Left ventricle myocardium superior (tissue), 1 donor: ENCODE data around the gene FTCD. TPM values are rescaled to one million over a fixed set of nuclear protein-coding genes. Genes with fewer than 3 reads are reported as not detected.

ENCODE experiments used
- ATAC-seq: fragments of 200-7000 bp; cut with Tn5 transposase; one replicate; pipeline ENCODE4 v1.9.1; 2020; ENCODE audit warnings: mild to moderate bottlenecking, moderate library complexity
- DNase-seq: peaks from one replicate; pipeline ENCODE4 v3.0.0-alpha.2; 2020
- intact Hi-C: fragments of 100-400 bp; cut with micrococcal nuclease; formaldehyde crosslinking; loops from one replicate; pipeline ENCODE4 v1.11.0; 2022
- total RNA-seq: library from RNA; stranded (reverse); fragmentation: NEBNext Ultra II Directional; extraction: Animal tissue kit (Norgen Biotek cat#: 25700); gene quantifications from one replicate; pipeline ENCODE4 v1.2.1, GENCODE V29; 2021
- donor health status: DM: no; HTN: yes; CAD: no; lungs with severe emphysema.

Gene FTCD
- total RNA-seq, 1 donor from 2014 or later = 1.5 TPM

DNA sequence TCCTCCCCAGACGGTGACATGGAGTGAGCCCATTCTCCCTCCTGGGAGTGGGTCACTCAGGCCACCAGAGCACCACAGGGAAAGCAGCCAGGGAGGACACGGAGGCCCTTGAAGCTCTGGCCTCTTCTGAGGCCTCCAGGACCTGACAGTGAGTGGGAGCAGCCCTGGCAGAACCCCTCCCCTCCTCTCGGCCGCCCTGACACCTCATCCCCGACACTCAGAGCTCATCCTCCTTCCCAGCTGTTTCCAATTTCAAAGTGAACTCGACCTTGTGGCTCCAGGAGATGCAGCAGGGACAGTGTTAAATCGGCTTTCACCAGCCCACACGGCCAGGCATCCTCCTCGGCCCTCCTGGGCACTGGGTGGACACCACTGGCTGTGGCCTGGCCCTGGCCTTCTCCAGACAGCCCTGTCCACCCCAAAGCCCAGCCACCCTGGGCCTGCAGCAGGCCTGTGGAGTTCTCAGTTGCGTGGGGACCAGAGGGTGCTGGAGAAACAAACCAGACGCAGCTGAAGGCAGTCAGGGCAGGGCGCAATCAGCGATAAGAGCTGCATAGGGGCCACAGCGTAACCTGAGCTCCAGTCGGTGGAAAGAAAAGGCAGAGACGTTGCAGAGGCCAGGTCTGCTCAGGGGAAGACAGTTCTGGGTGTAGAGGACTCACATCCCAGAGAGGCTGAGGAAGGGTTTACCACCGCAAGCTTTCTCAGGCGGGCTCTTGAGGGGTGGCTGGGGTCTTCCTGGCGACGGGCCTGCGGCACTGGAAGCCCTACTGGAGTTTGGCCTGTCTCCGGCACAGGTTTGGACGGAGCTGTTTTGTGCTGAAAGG is 27.1 kb downstream of the FTCD start:
- DNase-seq (peak; percentile 82), ATAC-seq (peak; percentile 76)
- intact Hi-C loops = no loop called here

DNA sequence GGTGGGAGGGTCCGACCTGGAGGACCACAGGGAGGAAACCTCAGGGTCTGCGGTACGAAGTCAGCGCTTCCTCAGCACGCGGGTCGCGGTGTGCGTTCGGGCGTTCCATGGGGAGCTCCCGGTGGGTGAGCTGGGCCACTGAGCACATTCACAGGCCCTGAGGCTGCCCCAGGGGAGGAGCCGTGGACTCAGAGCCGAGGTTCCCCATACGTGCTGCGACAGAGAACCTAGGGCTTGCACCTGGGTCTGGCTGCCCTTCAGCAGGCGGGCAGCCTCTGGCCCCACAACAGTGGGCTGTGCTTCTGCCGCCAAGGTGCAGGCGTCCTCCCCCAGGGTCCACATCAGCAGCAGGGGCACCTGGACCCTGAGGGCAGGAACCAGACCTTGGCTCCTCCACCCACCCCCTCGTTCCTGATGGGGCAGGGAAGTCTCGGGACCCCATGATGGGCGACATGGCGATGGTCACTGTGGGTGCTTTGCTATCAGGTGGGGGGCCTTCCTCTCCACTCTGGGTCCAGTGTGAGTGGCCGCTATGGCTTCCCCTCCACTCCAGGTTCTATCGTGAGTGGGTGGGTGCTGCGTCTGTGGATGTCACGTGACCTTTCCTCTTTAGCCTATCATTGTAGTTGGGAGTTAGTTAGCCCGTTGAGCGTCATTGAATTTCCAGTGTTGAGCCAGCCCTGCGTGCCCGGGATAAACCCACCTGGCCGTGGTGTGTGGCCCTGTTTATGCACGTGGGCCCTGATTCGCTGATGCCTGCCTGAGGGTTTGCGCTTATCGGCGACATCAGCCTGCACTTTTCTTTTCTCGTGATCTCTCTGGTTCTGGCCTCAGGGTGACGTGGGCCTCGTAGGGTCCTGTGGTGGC is 27.9 kb downstream of the FTCD start:
- no peak for ATAC-seq
- peak; percentile 32 for DNase-seq
- intact Hi-C loops = no loop called here

DNA sequence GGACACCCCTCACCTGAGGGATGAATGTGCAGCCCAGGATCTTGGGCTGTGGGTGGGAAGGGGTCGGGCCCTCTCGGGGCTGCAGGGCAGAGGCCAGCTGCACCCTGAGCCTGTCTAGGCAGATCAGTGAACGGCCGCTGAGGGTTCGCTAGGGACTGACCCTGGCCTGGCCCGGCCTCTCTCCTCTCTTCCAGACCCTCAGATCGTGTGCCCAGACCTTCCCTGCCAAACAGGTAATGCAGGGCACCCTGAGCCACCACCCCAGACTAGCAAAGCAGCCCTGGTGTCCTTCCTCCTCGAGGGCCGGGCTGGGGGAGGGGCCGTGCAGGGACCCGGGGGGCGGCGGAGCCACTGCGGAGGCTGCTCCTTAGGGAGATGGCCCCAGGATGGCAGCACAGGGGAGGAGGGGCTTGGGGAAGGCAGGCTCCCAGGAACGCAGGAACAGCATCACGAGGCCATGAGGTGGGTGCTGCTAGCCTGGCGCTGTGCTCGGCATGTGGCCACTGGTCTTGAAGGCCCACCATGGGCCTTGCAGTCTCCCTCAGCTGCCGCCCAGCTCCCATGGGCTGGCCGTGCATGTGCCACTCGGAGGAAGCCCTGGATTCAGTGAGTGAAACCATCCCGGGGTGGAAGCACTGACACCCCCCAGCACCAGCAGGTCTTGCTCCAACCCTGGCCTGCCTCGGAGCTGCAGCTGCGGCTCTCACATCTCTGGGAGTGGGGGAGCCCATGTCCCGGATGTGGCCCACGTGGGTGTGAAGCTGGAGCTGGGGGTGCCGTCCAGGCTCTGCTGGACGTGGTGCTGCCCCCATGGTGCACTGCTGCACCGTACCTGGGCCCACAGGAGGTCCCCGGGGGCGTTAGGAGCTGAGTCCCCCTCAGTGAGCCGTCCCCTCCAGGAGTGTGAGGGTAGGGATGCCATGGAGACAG is 28.8 kb downstream of the FTCD start:
- ATAC-seq (no peak), DNase-seq (peak; percentile 30)
- intact Hi-C loops = no loop called here

DNA sequence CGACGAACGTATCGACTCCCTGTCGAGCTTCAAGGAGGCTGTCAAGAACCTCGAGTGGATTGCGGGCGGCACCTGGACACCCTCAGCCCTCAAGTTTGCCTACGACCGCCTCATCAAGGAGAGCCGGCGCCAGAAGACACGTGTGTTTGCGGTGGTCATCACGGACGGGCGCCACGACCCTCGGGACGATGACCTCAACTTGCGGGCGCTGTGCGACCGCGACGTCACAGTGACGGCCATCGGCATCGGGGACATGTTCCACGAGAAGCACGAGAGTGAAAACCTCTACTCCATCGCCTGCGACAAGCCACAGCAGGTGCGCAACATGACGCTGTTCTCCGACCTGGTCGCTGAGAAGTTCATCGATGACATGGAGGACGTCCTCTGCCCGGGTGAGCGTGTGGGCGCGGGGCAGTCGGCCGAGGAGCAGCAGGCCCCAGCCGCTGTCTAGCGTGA is 29.5 kb downstream of the FTCD start:
- intact Hi-C loops = no loop called here
- DNase-seq = peak; percentile 33
- no peak for ATAC-seq

DNA sequence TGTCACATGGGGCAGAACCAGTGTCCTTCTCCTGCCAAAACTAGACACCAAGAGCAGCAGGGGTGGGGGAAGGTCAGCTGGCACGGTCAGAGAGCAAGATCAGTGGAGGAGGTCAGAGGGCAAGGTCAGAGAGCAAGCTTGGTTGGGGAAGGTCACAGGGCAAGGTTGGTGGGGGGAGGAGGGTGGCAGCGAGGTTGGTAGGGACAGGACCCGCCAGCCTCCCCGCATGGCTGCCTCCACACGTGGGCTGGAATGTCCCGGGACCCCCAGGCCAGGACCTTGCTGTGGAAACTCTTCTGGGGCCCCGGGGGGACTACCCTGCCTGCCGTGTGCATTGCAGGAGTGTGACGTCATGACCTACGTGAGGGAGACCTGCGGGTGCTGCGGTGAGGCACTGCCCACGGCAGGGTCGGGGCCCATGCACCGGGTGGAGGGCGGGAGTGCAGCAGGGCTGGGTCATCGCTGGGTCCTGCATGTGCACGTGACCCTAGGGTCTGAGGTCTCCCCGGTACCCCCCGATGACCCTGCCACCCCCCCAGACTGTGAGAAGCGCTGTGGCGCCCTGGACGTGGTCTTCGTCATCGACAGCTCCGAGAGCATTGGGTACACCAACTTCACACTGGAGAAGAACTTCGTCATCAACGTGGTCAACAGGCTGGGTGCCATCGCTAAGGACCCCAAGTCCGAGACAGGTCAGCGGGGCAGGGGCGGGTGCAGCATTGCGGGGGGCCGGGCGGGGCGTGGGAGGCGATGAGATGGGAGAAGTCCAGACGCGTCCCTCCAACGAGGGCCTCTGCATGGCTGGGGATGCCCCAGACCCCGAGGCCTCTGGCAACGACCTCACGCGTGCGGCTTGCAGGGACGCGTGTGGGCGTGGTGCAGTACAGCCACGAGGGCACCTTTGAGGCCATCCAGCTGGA is 30.2 kb downstream of the FTCD start:
- peak; percentile 39 for DNase-seq

DNA sequence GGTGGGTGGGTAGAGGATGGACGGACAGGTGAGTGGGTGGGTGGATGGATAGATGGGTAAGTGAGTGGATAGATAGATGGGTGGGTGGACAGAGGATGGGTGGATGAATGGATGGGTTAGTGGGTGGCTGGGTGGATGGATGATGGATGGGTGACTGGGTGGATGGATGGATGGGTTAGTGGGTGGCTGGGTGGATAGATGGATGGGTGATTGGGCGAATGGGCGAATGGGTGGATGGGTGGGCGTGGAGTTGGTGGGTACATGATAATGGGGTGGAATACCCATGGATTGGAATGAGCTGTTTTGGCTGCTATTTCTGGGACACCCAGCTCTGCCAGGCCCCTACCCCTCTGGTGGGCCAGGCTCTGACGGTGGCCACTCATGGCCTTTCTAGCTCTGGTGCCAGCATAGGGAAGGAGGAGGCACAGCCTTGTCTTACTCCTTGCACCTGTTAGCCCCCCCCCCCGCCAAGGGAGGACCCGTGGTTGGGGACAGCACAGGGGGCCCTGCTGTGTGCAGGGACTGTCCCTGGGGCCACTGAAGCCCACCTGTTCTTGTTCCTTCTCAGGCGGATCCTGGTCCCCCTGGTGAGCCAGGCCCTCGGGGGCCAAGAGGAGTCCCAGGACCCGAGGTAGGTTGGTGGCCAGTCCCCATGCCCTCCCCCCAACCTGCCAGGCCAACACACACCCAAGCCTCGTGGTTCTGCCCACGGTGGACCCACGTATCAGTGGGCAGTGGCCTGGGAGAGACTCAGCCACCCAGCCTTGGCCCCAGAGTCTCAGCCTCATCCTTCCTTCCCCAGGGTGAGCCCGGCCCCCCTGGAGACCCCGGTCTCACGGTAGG is 31.1 kb downstream of the FTCD start:
- intact Hi-C loops = no loop called here
- DNase-seq (peak; percentile 23), ATAC-seq (no peak)

More for the DNA sequence above, 30.2 kb downstream of the FTCD start:
- no peak for ATAC-seq
- intact Hi-C loops = no loop called here

DNA sequence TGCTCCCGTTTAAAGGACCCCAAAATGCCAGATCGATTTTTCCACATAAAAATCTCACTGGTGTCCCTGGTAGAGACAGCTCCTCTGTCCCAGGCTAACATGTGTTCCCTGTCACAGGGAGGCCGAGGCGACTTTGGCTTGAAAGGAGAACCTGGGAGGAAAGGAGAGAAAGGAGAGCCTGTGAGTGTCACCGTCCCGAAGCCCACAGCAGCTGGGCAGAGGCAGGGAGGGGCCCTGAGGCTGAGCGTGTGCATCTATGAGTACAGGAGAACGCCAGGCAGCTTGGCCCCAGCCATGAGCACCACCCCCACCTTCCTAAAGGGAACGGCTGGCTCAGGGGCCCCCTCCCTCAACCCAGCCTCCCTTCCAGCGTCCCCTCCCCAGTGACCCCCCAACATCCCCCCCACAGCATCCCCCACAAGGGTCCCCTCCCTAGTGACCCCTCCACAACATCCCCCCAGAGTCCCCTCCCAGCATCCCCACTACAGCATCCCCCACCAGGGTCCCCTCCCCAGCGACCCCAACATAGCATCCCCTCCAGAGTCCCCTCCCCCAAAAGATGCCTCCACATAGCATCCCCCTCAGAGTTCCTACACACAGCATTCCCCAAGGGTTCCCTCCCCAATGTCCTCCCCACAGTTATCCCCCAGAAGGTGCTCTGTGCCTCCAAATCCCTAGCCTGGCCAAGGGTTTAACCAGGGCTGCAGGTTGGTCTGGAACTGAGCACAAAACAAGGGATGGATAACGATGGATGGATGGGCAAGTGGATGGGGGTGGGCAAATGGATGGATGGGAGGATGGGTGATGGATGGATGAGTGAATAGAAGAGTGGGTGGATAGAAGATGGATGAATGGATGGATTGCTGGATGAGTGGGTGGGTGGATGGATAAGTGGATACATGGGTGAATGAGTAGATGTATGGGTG is 32.4 kb downstream of the FTCD start:
- intact Hi-C loops = no loop called here
- no peak for ATAC-seq

DNA sequence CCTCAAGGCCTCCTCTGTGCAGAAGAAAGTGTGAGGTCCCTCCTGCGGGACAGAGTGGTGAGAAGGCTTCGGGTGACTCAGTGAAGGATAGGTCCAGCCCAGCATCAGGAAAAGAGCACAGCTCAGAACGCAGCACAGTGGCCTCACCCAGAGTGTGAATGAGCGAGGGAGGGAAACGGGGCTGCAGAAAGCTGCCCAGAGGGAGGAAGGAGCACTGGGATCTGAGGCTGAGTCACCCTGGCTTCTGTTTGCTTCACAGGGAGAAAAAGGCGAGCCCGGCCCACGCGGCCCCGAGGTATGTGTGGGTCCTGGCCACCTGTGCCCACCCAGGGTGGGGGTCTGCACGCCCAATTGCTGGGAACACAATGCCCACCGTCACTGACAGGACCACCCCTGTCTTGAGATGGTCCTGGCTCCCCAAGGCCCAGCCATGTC is 33.1 kb downstream of the FTCD start:
- DNase-seq (peak; percentile 20), ATAC-seq (no peak)
- intact Hi-C loops = no loop called here

More for the DNA sequence above, 32.4 kb downstream of the FTCD start:
- DNase-seq = no peak

DNA sequence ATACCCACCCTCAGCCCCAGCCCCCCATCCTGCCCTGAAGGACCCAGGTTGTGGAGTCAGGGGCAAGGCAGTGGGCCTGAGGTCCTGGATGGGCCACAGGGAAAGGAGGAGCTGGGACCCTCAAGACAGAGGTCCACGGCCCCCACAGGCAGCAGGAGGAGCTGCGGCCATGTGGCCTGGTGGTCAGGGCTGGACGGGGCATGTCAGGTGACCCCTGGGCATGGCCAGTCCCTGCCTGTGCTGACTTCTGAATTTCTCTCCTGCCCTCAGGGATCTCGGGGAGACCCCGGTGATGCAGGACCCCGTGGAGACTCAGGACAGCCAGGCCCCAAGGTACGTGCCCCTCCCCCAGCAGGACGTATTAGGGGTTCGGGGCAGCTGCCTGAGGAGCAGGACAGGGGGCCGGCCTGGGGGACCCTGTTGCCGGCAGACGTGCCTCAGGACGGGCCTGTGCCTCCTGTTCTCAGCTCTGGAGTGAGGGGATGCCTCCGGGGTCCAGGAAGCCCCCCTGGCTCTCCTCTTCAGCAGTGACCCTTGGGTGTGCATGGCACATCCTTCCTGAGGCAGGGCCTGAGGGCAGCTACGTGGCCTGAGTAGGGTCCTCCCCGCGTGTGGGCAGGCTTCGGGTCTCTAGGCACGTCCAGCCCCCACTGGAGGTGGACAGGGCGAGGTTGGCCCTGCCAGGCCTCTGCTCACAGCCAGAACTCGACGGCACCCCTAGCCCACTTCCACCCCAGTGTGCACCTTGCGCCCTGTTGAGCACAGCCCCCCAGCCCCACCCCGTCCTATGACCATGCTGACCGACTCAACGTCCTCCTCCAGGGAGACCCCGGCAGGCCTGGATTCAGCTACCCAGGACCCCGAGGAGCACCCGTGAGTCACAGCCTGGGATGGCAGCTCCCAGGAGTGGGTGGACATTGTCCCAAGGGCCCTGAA is 33.8 kb downstream of the FTCD start:
- DNase-seq (peak; percentile 22), ATAC-seq (no peak)
- intact Hi-C loops = no loop called here

DNA sequence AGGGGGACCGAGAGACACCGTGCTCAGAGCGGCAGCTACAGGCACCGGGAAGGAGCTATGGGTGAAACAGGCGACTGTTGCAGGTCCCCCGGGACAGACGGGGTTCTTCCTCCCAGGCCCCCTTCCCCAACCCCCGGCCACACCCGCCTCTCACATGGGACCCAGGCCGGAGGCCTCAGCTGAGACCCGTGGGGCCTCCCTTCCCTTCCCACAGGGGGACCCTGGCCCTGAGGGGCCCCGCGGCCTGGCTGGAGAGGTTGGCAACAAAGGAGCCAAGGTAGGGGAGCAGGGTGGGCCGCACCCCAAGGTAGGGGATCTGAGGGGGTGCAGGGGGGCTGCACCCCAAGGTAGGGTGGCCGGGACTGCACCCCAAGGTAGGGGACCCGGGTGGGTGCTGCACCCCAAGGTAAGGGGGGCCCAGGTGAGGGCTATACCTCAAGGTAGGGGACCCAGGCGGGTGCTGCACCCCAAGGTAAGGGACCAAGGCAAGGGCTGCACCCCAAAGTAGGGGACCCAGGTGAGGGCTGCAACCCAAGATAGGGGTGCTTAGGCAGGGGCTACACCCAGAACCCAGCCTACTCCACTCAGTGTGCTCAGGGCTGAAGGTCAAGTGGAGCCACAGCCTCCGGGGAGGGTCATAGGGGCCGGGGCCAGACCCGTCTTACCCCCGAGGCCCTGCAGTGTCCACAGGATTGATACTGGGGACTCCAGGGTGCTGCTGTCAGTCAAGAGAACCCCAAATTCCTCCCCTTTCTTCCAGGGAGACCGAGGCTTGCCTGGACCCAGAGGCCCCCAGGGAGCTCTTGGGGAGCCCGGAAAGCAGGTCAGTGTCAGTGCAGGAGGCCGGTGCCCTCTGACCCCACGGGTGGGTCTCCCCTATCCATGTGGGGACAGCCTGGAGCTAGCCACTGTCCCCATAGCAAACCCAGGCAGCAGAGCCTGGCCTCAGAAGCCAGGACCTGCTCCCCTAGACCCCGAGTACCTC is 34.8 kb downstream of the FTCD start:
- DNase-seq (peak; percentile 28), ATAC-seq (no peak)
- intact Hi-C loops = no loop called here

DNA sequence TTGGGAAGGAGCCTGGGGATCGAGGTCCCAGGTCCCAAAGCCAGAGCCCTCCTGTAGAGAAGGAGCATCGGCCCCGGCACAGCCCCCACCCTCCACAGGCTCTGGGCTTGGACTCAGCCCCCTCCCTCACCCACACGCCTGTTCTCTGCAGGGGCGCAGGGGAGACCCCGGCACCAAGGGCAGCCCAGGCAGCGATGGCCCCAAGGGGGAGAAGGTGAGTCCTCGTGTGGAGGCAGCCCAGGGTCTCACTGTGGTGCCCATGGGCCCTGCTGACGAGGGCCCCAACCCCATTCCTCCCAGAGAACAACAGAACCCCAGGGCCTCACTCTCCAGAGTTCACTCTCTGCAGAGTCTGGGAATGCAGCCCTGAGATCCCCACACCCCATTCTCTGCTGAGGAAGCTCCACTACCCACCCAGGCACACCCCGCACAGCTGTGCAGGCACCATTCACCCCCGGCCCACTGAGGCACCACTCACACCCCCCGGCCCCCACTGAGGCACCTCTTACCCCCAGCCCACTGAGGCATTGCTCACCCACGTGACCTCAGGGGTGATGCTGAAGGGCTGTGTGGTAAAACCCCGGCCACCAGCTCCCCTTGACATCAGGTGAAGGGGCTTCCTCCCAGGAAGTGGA is 35.6 kb downstream of the FTCD start:
- ATAC-seq = no peak
- intact Hi-C loops = no loop called here
- DNase-seq = no peak

DNA sequence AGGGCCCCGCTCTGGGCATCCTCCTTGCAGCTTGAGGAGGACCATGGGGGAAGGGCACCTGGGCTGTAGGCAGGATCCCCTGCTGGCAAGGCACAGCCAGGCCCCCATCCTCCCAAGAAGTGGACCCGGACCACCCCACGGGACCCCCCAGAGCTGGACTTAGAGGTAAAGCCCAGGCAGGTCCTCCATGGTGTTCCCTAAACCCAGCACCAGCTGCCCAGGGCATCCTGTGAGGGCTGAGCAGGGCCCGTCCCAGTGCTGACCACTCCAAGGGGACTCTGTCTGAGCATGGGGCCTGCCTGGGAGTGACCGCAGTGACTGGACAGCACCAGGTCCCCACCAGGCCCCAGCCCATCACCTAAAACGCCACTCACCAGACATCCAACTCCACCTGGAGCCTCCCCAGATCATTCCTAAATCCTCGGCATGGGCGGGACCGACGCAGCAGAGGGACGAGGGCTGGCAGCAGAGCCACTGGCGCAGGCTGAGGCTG is 36.2 kb downstream of the FTCD start:
- intact Hi-C loops = no loop called here
- DNase-seq = peak; percentile 24
- no peak for ATAC-seq
